GM18909 (cell line): ENCODE measurements around the gene MCTP1.

ENCODE experiments used
- ATAC-seq: cut with Tn5 transposase; IDR thresholded peaks from one replicate; pipeline ENCODE4 v1.9.1; 2021; ENCODE audit warnings: mild to moderate bottlenecking; ENCODE audit not compliant: unreplicated experiment, poor library complexity

MCTP1 gene

DNA sequence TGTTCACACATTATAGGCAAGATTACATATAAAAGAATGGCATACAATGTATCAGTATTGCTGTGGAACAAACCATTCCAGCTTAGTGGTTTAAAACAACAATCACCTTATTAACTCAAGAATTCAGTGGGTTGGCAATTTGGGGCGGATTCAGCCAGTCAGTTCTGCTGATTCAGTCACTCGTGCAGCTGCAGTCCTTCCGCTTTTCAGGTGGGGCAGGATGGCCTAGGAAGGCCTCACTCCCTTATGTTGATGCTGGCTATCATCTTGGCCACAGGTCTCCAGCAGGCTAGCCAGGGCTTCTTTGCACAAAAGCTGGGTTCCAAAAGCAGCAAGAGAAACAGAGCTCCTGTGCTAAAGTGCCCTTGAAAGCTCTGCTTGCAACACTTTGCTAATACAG lies 150.6 kb downstream of the MCTP1 start:
- no peak for ATAC-seq

DNA sequence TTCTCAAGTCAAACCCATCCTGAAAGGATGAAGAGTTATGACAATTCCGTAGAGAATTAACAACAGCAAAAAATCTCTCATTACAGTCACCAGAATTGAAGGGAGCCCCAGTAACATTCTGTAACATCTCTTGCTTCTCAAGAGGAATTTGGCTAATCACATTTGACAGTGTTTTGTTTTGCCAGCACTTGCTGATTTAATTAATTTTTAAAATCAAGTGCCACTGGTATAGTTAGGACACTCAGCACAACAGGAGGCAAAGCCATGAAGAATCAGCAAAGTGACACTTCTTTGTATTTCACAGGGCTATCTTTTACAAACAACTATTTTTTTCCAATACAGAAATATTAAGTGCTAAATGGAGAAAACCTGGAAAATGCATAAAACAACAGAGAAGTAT lies 152.8 kb downstream of the MCTP1 start:
- no peak for ATAC-seq

GRCh38 chr5:95130941-95131340 lies 154.0 kb downstream of the MCTP1 start:
- ATAC-seq = no peak

DNA sequence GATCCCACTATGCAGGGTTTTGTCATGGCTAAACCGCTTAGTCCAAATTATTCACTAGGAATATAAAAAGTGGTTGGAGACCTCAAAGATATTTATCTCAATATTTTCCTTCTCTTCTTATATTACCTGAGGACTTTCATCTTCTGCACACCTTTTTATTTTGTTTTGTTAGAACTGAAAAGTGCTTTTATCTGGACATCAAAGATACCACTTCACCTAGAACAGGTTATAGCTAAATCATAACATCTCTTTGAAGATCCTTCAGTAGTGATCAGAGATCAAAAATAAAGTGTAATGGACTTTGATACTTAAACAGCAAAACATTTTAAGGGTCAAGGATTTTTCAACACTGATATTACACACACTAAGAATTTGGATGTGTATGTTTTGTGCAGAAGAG lies 160.2 kb downstream of the MCTP1 start:
- ATAC-seq = no peak

- no peak for ATAC-seq
Observed at GRCh38 chr5:95124101-95124500, 160.8 kb downstream of the MCTP1 start.

DNA sequence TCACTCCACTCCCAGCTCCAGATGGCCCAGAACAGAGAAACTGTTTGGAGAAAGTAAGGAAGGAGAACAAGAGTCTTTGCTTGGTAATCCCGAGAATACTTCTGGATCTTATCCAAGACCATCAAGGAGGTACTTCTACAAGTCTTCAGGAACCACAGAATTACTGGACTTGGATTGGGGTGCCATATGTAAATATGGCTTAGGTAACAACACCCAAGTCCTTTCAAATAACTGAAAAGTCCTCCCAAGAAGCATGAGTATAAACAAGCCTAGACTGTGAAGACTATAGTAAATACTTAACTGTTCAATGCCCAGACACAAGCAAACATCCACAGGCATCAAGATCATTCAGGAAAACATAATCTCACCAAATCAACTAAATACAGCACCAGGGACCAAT lies 170.0 kb downstream of the MCTP1 start:
- no peak for ATAC-seq

- no peak for ATAC-seq
Observed at GRCh38 chr5:95114305-95114704, 170.6 kb downstream of the MCTP1 start.

DNA sequence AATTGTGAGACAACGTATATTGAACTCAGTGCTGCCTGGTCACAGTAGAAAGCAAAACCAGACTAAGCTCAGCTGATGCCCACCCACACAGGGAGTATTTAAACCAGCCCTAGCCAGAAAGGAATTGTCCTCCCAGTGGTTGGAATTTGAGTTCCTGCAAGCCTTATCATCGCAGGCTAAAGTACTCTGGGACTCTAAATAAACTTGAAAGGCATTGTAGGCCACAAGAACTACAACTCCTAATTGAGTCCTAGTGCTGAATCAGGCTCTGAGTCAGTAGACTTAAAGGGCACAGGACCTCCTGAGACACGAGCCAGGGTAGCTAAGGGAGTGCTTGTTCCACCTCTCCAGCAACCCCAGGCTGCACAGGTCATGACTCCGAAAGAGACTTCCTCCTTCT lies 171.4 kb downstream of the MCTP1 start:
- no peak for ATAC-seq

GRCh38 chr5:95111141-95111540 lies 173.8 kb downstream of the MCTP1 start:
- no peak for ATAC-seq

GRCh38 chr5:95110118-95110517 lies 174.8 kb downstream of the MCTP1 start:
- ATAC-seq = no peak

DNA sequence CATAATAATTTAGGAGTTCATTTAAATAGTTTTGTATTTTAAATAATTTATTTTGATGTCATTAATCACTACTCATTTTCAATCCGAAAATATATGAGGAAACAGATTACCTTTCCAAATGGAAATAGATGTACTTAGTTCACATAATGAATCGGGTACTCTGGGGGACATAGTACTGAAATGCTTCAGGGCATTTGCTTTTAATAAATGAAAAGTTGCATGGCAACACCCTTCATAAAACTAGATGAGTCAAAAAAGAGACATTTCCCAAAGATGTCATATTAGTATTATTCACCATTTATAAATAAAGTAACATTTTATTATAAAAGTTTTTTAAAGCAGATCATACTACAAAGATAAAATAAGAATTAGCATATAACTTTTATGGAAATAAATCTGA lies 177.8 kb downstream of the MCTP1 start:
- ATAC-seq = no peak

GRCh38 chr5:95105638-95106037 lies 179.3 kb downstream of the MCTP1 start:
- no peak for ATAC-seq

- peak; percentile 98 for ATAC-seq
Observed at GRCh38 chr5:95102687-95103086, 182.2 kb downstream of the MCTP1 start.

DNA sequence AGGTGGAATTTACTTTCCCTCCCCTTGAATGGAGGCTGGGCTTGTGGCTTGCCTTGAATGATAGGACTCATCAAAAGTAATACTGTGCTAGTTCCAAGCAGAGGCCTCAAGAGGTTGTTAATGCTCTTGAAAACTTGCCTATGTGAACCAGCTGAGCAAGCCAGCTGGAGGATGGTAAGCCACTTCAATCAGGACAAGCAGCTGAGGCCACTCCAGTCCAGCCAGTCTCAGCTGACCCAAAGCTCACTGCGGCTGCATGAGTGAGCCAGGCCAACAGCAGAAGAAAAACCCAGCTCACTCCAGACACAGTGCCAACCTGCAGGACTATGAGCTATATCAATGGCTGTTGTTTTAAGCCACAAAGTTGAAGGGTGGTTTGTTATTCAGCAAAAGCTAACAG lies 182.8 kb downstream of the MCTP1 start:
- ATAC-seq = peak; percentile 45

DNA sequence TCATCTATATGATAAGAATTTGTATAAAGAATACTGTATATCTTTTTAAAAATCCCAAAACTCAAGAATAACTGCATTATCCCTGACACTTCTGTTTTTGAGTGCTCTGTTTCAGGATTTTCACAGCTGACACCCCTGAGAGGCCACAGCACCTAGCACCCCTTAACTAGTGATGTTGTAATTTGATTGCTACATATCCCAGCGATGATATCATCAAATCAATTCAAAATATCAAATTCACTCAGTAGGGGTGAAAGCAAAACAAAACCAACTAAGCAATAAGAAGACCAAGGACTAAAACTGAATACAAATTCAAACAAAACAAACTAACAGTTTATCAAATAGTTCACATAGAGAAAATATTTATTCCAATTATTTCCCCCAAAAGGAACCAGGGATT lies 184.3 kb downstream of the MCTP1 start:
- no peak for ATAC-seq

DNA sequence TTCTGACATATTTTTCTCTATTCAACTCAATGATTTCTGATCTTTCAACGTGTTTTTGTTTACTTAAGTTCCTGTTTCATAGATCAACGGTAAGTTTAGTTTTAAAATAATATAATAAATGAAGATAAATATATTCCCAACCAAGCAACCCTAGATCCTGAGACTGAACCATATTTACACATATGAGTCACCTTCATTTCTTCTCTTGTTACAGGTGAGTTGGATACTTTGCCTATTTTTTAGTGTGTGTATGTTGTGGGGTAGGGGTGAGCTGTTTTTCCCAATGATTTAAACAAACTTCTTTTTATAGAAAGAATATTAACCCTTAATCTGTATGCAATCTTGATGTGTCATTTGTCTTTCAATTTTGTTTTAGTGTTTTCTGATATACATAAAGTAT lies 186.9 kb downstream of the MCTP1 start:
- ATAC-seq = no peak

DNA sequence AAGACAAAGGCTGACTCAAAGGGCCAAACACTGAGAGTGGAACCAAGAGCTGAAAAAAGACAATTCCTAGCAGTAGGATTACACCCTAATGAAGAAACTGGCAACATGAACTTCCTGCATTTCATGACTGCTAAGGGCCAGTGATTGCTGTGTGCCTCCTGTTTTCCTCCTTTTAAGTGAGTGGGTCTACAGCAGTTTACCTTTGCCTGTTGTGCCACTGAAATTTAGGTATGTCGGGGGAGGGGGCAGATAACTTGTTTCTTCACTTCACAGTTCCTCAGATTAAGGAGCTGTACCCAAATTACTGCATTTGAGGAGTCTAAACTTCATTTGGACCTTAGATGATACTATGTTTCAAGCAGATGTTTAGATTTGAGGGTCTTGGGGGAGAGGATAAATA lies 191.7 kb downstream of the MCTP1 start:
- no peak for ATAC-seq

DNA sequence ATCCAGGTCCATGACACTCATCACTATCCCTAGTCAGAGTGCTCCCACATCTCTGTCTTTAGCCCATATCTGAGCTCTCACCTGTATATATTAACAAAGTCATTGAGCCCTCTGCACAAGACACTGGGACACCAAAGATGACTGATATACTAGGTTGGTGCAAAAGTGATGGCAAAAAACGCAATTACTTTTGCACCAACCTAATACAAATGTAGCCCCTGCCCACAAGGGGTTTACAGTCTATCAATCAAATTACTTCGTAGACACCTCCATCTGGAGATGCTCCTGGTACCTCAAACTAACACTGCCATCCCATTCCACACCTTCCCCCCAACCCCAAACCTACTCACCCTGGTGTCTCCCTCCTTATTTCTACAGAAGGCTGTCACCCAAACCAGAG lies 194.1 kb downstream of the MCTP1 start:
- no peak for ATAC-seq

- ATAC-seq = peak; percentile 88
Observed at GRCh38 chr5:95087816-95088317, 197.0 kb downstream of the MCTP1 start.

DNA sequence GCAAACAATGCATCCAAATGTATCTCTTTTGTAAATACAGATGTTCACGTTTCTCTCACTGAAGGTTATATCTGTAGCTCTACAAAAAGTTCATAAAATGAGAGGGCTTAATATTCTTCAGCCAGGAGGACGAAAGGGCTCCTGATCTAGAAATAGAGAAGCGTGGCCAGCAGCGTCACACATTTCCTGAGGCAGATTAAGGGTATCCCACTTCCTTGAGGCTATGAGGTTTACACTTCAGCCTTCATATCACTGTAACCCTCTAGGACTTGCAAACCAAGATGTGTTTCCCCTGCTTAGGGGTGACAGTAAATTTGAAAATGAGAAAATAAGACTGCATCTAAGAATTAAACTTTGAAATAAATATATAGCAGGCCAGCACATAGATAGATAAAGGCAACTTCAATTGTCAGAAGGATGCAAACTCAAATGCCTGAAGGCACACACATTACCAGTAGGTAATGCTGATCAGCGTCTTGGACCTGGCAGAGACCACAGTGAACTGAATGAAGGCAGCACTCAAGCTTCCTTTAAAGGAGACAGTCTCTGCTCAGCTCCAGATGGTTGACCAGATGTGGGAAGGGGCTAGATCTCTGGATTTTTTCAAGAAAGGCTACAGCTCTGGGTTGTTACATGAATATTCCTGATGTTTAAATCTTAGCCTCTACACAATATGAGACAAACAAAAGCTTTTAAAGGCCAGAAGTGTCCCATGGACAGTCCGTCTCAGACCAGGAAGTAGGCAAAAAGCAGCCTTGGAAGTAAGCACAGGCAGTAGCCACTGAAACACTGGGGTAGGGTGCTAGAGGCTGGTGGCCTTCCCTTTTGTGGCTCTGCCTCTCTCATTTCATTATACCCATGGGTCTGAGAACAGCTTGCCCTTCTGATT lies 197.7 kb downstream of the MCTP1 start:
- peak; percentile 47 for ATAC-seq

DNA sequence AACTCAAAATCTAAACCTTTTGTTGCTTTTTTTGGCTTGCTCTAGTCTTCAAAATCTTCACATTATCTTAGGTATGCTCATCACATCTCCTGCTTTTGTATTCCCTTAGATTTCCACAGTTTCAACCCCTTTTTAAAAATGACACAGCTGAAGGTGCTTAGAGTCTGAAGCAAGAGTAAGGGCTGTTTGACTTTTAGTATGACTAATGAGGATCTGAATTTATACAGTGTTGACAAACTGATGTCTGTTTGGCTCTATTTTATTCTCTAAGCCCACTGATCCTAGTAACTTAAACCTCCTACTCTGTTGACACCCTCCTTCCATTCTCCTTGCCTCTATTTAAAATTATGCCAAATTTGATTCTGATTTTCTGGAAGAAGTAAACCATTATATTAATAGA lies 200.1 kb downstream of the MCTP1 start:
- ATAC-seq = no peak

GRCh38 chr5:95083606-95084005 lies 201.3 kb downstream of the MCTP1 start:
- no peak for ATAC-seq
